ENCODE measurements around the gene ZNF680. TPM values are rescaled to one million over a fixed set of nuclear protein-coding genes. Genes with fewer than 3 reads are reported as not detected.

The ZNF680 gene
- total RNA-seq, 1 donor from 2014 or later = 7.1 TPM

DNA sequence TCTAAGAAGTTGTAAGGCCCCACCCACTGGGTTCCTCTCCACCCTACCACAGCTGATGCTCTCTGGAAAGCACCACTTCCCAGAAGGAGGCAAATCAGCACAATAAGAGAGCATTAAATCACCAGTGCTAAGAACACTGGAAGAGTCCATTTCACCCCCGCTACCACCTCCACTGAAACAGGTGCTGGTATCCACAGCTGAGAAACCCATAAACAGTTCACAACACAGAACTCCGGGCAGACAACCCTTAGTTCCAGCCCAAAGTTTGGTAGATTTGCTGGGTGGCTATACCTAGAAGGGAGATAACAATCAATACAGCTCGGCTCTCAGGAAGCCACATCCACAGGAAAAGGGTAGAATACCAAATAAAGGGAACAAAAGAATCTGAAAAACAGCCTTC is 34.1 kb downstream of the ZNF680 start:
- peaks cover 10% of the 10 kb centered on the region for H3K9me3 ChIP-seq (ENCODE audit: insufficient read depth, low read depth, low read length)
- no peak overlapping the region for H3K4me3 Mint-ChIP-seq (ENCODE audit: unreplicated experiment)
- no peaks in the 10 kb centered on the region for H3K4me1 ChIP-seq (ENCODE audit: insufficient read depth, low read length)
- no peak overlapping the region for H3K9ac ChIP-seq (ENCODE audit: low read length)
- peaks cover 5% of the 10 kb centered on the region for H4K20me1 ChIP-seq (ENCODE audit: insufficient read depth, low read length)
- no peaks in the 10 kb centered on the region for H3K4me1 Mint-ChIP-seq (ENCODE audit: low read depth, unreplicated experiment)
- no peak for TF ChIP-seq EZH2 (IDR thresholded peaks at IDR 0.05; ENCODE audit: insufficient read depth, low read length)
- TF ChIP-seq, protein P1, sequence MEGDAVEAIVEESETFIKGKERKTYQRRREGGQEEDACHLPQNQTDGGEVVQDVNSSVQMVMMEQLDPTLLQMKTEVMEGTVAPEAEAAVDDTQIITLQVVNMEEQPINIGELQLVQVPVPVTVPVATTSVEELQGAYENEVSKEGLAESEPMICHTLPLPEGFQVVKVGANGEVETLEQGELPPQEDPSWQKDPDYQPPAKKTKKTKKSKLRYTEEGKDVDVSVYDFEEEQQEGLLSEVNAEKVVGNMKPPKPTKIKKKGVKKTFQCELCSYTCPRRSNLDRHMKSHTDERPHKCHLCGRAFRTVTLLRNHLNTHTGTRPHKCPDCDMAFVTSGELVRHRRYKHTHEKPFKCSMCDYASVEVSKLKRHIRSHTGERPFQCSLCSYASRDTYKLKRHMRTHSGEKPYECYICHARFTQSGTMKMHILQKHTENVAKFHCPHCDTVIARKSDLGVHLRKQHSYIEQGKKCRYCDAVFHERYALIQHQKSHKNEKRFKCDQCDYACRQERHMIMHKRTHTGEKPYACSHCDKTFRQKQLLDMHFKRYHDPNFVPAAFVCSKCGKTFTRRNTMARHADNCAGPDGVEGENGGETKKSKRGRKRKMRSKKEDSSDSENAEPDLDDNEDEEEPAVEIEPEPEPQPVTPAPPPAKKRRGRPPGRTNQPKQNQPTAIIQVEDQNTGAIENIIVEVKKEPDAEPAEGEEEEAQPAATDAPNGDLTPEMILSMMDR (IDR thresholded peaks at IDR 0.05; ENCODE audit: insufficient read depth, low read depth, low read length) = no peak
- peaks cover 35% of the 10 kb centered on the region for H3K9me3 Mint-ChIP-seq (ENCODE audit: unreplicated experiment)
- DNase-seq (ENCODE audit: low read depth) (no peak), FAIRE-seq (no peak)
- no peak overlapping the region for H3K4me2 ChIP-seq (ENCODE audit: low read length)
- no peak overlapping the region for H3K27ac Mint-ChIP-seq (ENCODE audit: unreplicated experiment)
- H2AFZ ChIP-seq (ENCODE audit: low read depth, low read length) = no peak overlapping the region
- H3K27me3 ChIP-seq (ENCODE audit: insufficient read depth, low read length) = no peaks in the 10 kb centered on the region
- no peak overlapping the region for H3K27ac ChIP-seq (ENCODE audit: low read depth, low read length)
- peaks cover 58% of the 10 kb centered on the region for H3K36me3 Mint-ChIP-seq (ENCODE audit: low read depth, unreplicated experiment)
- H3K79me2 ChIP-seq (ENCODE audit: insufficient read depth, low read length) = peaks cover 46% of the 10 kb centered on the region
- H3K4me3 ChIP-seq (ENCODE audit: insufficient read depth, low read depth, low read length) = no peak overlapping the region
- no peaks in the 10 kb centered on the region for H3K27me3 Mint-ChIP-seq (ENCODE audit: low read depth, unreplicated experiment)
- H3K36me3 ChIP-seq (ENCODE audit: insufficient read depth, low read length) = peaks cover 4% of the 10 kb centered on the region

DNA sequence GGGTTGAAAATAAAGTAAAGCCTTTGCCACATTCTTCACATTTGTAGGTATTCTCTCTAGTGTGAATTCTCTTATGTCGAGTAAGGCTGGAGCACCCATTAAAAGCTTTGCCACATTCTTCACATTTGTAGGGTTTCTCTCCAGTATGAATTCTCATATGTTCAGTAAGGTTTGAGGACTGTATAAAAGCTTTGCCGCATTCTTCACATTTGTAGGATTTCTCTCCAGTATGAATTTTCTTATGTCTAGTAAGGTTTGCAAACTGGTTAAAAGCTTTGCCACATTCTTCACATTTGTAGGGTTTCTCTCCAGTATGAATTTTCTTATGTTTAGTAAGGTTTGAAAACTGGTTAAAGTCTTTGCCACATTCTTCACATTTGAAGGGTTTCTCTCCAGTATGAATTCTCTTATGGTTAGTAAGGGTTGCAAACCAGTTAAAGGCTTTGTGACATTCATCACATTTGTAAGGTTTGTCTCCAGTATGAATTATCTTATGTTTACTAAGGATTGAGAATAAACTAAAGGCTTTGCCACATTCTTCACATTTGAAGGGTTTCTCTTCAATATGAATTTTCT is 41.4 kb downstream of the ZNF680 start:
- H3K4me1 Mint-ChIP-seq (ENCODE audit: low read depth, unreplicated experiment) = no peaks in the 10 kb centered on the region
- Histone ChIP-seq H3K27ac (ENCODE audit: low read depth, low read length) (no peak overlapping the region), H3K4me1 (ENCODE audit: insufficient read depth, low read length) (no peaks in the 10 kb centered on the region), H3K27me3 (ENCODE audit: insufficient read depth, low read length) (no peaks in the 10 kb centered on the region), H3K9ac (ENCODE audit: low read length) (no peak overlapping the region), H4K20me1 (ENCODE audit: insufficient read depth, low read length) (no peaks in the 10 kb centered on the region), H3K9me3 (ENCODE audit: insufficient read depth, low read depth, low read length) (peaks cover 11% of the 10 kb centered on the region), H3K36me3 (ENCODE audit: insufficient read depth, low read length) (peaks cover 21% of the 10 kb centered on the region), H3K4me3 (ENCODE audit: insufficient read depth, low read depth, low read length) (no peak overlapping the region), H3K4me2 (ENCODE audit: low read length) (no peak overlapping the region), H2AFZ (ENCODE audit: low read depth, low read length) (no peak overlapping the region), H3K79me2 (ENCODE audit: insufficient read depth, low read length) (peaks cover 31% of the 10 kb centered on the region)
- peaks cover 45% of the 10 kb centered on the region for H3K9me3 Mint-ChIP-seq (ENCODE audit: unreplicated experiment)
- FAIRE-seq (no peak), DNase-seq (ENCODE audit: low read depth) (no peak)
- no peaks in the 10 kb centered on the region for H3K27me3 Mint-ChIP-seq (ENCODE audit: low read depth, unreplicated experiment)
- TF ChIP-seq EZH2 (IDR thresholded peaks at IDR 0.05; ENCODE audit: insufficient read depth, low read length) = no peak
- TF ChIP-seq, protein P1 (IDR thresholded peaks at IDR 0.05; ENCODE audit: insufficient read depth, low read depth, low read length) = no peak
- H3K27ac Mint-ChIP-seq (ENCODE audit: unreplicated experiment) = no peak overlapping the region
- H3K4me3 Mint-ChIP-seq (ENCODE audit: unreplicated experiment) = no peak overlapping the region
- H3K36me3 Mint-ChIP-seq (ENCODE audit: low read depth, unreplicated experiment) = peaks cover 53% of the 10 kb centered on the region

DNA sequence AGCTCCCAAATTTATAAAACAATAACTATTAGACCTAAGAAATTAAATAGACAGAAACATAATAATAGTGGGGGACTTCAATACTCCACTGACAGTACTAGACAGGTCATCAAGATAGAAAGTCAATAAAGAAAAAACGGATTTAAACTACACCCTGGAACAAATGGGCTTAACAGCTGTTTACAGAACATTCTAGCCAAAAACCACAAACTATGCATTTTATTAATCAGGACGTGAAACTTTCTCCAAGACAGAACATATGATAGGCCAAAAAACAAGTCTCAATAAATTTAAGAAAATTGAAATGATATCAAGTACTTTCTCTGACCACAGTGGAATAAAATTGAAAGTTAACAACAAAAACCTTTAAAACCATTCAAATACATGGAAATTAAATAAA is 46.4 kb downstream of the ZNF680 start:
- Histone ChIP-seq H2AFZ (ENCODE audit: low read depth, low read length) (no peak overlapping the region), H3K79me2 (ENCODE audit: insufficient read depth, low read length) (peaks cover 42% of the 10 kb centered on the region), H3K9ac (ENCODE audit: low read length) (no peak overlapping the region), H3K27me3 (ENCODE audit: insufficient read depth, low read length) (no peaks in the 10 kb centered on the region), H3K36me3 (ENCODE audit: insufficient read depth, low read length) (peaks cover 18% of the 10 kb centered on the region), H3K4me1 (ENCODE audit: insufficient read depth, low read length) (no peaks in the 10 kb centered on the region), H4K20me1 (ENCODE audit: insufficient read depth, low read length) (no peaks in the 10 kb centered on the region), H3K9me3 (ENCODE audit: insufficient read depth, low read depth, low read length) (peaks cover 8% of the 10 kb centered on the region), H3K27ac (ENCODE audit: low read depth, low read length) (no peak overlapping the region), H3K4me3 (ENCODE audit: insufficient read depth, low read depth, low read length) (no peak overlapping the region), H3K4me2 (ENCODE audit: low read length) (no peak overlapping the region)
- TF ChIP-seq EZH2 (IDR thresholded peaks at IDR 0.05; ENCODE audit: insufficient read depth, low read length) = no peak
- TF ChIP-seq, protein P1 (IDR thresholded peaks at IDR 0.05; ENCODE audit: insufficient read depth, low read depth, low read length) = no peak
- peak; percentile 16 for DNase-seq (ENCODE audit: low read depth)
- Mint-ChIP-seq H3K27ac (ENCODE audit: unreplicated experiment) (no peak overlapping the region), H3K27me3 (ENCODE audit: low read depth, unreplicated experiment) (no peaks in the 10 kb centered on the region), H3K4me1 (ENCODE audit: low read depth, unreplicated experiment) (no peaks in the 10 kb centered on the region), H3K9me3 (ENCODE audit: unreplicated experiment) (peaks cover 48% of the 10 kb centered on the region), H3K4me3 (ENCODE audit: unreplicated experiment) (no peak overlapping the region), H3K36me3 (ENCODE audit: low read depth, unreplicated experiment) (peaks cover 49% of the 10 kb centered on the region)
- no peak for FAIRE-seq

Measured in astrocyte (in vitro differentiated cells and primary cell).